DOHH2 (cell line): ENCODE data around the gene JAG2.

Experiments
- H3F3A ChIP-seq: fragments of 200-600 bp; sonication (generic), shearing (Covaris generic); 2 replicates; pipeline ENCODE4 v1.6.0; 2016; ENCODE audit warnings: antibody characterized with exemption, mild to moderate bottlenecking; ENCODE audit not compliant: control insufficient read depth, insufficient read depth
- H3K27ac ChIP-seq: fragments of 200-600 bp; sonication (generic); 2 replicates; pipeline ENCODE4 v1.5.1; 2014; ENCODE audit warnings: low read depth, mild to moderate bottlenecking, low read length, moderate library complexity
- H3K27me3 ChIP-seq: fragments of 200-600 bp; sonication (generic); 2 replicates; pipeline ENCODE4 v1.6.1; 2014; ENCODE audit warnings: mild to moderate bottlenecking, low read length, mixed read lengths; ENCODE audit not compliant: control insufficient read depth
- H3K36me3 ChIP-seq: fragments of 200-600 bp; sonication (generic); 2 replicates; pipeline ENCODE4 v1.6.1; 2014; ENCODE audit warnings: mild to moderate bottlenecking, low read length, moderate library complexity, mixed read lengths; ENCODE audit not compliant: control insufficient read depth
- H3K4me1 ChIP-seq: fragments of 200-600 bp; sonication (generic); 2 replicates; pipeline ENCODE4 v1.6.1; 2014; ENCODE audit warnings: mild to moderate bottlenecking, low read length, mixed read lengths; ENCODE audit not compliant: control insufficient read depth
- H3K4me2 ChIP-seq: fragments of 200-600 bp; sonication (generic); 2 replicates; pipeline ENCODE4 v1.6.0; 2014; ENCODE audit warnings: mild to moderate bottlenecking, low read length, moderate library complexity
- H3K4me3 ChIP-seq: fragments of 200-600 bp; sonication (generic); 2 replicates; pipeline ENCODE4 v1.5.1; 2014; ENCODE audit warnings: mild to moderate bottlenecking, low read length, mixed read lengths
- H3K79me2 ChIP-seq: fragments of 200-600 bp; sonication (generic); 2 replicates; pipeline ENCODE4 v1.6.1; 2014; ENCODE audit warnings: mild to moderate bottlenecking, low read length, mixed read lengths; ENCODE audit not compliant: control insufficient read depth
- H3K9me2 ChIP-seq: fragments of 200-600 bp; sonication (generic); replicated peaks from 2 replicates; pipeline ENCODE4 v1.6.1; 2014; ENCODE audit warnings: mild to moderate bottlenecking, low read length, mixed read lengths; ENCODE audit not compliant: control insufficient read depth
- H3K9me3 ChIP-seq: fragments of 200-600 bp; sonication (generic); 2 replicates; pipeline ENCODE4 v1.6.1; 2014; ENCODE audit warnings: antibody characterized with exemption, low read length, mixed read lengths; ENCODE audit not compliant: control insufficient read depth, insufficient read depth
- H4K20me1 ChIP-seq: fragments of 200-600 bp; sonication (generic); 2 replicates; pipeline ENCODE4 v1.6.0; 2014; ENCODE audit warnings: low read depth, mild to moderate bottlenecking, antibody characterized with exemption, low read length, moderate library complexity; ENCODE audit not compliant: control insufficient read depth, insufficient read depth
- CTCF ChIP-seq: fragments of 200-600 bp; sonication (generic); IDR thresholded peaks from one replicate; pipeline ENCODE4 v1.5.1; 2014; ENCODE audit warnings: antibody characterized with exemption, mild to moderate bottlenecking, low read depth, low read length; ENCODE audit not compliant: poor library complexity, severe bottlenecking
- EZH2phosphoT487 ChIP-seq: fragments of 200-600 bp; sonication (generic); IDR thresholded peaks from 2 replicates; pipeline ENCODE4 v1.6.1; 2017; ENCODE audit warnings: borderline replicate concordance, mild to moderate bottlenecking, antibody characterized with exemption, low read length, moderate library complexity, mixed read lengths

The JAG2 gene

DNA sequence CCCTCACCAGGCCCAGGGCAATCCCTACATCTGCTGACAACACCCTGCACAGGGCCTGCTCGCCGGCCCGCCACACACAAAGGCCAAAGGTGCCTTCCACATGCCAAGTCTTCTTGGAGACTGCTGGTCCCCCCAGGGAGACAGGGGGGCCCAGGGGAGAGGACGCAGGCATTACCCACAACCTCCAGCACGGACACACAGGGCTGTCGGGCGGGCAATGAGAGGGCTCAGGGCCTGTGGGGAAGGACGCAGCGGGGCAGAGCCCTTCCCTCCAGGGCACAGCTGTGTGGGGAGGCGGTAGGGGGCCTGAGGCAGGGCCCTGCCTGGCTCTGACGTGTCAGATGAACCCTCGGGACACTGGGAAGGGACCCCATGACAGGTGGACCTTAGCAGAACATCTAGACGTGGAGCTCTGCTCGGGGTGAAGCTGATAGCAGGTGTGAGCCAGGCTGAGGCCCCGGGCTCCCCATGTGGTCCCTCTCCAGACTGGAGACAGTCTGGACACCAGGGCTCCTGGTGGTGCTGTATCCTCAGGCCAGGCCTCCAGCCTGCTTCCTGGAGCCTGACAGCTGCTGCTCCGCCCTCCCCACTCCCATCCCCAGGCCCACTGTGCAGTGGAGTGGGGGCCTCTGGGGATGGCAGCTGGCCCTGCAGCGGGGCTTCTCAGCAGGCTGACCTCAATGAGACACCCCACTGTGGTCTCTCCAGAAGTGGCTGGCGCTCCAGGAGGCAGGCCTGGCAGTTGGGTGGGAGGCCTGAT is 44.1 kb upstream of the JAG2 start:
- H3K79me2 ChIP-seq: no peaks in the 10 kb centered on the region
- H3K27me3 ChIP-seq: no peaks in the 10 kb centered on the region
- no peaks in the 10 kb centered on the region for H4K20me1 ChIP-seq
- TF ChIP-seq CTCF (no peak), EZH2phosphoT487 (no peak)
- no peaks in the 10 kb centered on the region; the same call in 1 of the 2 replicates for H3K9me3 ChIP-seq
- H3K4me2 ChIP-seq: no peak overlapping the region
- no peak overlapping the region for H3K27ac ChIP-seq
- no peaks in the 10 kb centered on the region; the same call in 1 of the 2 replicates for H3K36me3 ChIP-seq
- no peaks in the 10 kb centered on the region for H3K9me2 ChIP-seq
- H3F3A ChIP-seq: no peaks in the 10 kb centered on the region; the same call in 1 of the 2 replicates
- H3K4me3 ChIP-seq: no peak overlapping the region
- no peaks in the 10 kb centered on the region for H3K4me1 ChIP-seq

DNA sequence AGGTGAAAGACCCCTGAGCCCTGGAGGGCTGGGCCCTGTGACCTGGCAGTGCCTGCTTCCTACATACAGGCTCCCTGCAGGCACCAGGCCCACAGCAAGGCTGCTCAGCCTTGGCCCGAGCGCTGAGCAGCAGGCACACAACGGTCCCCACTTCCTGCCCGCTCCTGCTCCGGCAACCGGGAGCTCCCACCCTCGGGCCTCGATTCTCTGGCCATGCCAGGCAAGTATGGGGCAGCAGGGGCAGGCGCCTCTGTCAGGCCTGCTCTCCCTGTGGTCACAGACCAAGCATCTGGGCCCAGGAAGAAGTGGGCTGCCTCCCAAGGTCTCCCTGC is 43.1 kb upstream of the JAG2 start:
- no peak overlapping the region for H3K4me3 ChIP-seq
- no peaks in the 10 kb centered on the region for H3K36me3 ChIP-seq
- H3K27me3 ChIP-seq: no peaks in the 10 kb centered on the region
- no peaks in the 10 kb centered on the region for H3K4me1 ChIP-seq
- TF ChIP-seq CTCF (no peak), EZH2phosphoT487 (no peak)
- no peaks in the 10 kb centered on the region for H3K79me2 ChIP-seq
- no peaks in the 10 kb centered on the region for H3K9me2 ChIP-seq
- no peak overlapping the region for H3K4me2 ChIP-seq
- no peaks in the 10 kb centered on the region; the same call in 1 of the 2 replicates for H3K9me3 ChIP-seq
- H4K20me1 ChIP-seq: no peaks in the 10 kb centered on the region
- H3K27ac ChIP-seq: no peak overlapping the region
- no peaks in the 10 kb centered on the region; the same call in 1 of the 2 replicates for H3F3A ChIP-seq

DNA sequence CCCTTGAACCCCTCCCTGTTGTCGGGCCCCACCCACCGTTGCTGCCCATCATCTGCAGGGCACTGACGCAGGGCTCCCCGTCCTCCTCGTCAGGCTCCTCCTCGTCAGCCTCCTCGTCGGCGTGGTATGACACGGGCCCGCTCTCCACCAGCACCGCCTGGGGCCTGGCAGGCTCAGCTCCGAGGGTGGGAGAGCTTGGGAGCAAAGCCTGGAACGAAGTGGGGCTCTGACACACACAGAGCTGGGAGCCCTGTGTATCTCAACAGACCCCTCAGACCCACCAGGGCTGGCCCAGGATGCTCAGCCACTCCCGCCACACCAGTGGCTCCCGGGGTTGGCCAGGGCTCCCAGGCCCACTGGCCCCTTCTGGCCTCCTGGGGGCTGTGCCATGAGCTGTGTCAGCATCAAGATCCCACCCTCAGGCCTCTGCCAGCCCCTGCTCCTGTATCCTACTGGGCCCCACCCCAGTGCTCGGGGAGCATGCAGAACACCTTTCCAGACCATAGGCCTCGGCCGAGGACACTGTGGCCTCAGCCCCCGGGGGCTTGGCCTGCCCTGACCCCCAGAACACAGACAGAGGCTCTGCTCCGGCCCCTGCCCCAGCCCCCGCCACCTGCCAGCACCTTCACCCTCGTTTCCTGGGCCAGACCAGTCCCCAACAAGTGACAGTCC is 42.6 kb upstream of the JAG2 start:
- H3K4me2 ChIP-seq: no peak overlapping the region
- TF ChIP-seq EZH2phosphoT487: no peak
- TF ChIP-seq CTCF: no peak
- H3K27me3 ChIP-seq: no peaks in the 10 kb centered on the region
- no peaks in the 10 kb centered on the region for H4K20me1 ChIP-seq
- H3K36me3 ChIP-seq: no peaks in the 10 kb centered on the region
- H3K9me2 ChIP-seq: no peaks in the 10 kb centered on the region
- no peaks in the 10 kb centered on the region; the same call in 1 of the 2 replicates for H3K9me3 ChIP-seq
- no peaks in the 10 kb centered on the region; the same call in 1 of the 2 replicates for H3F3A ChIP-seq
- H3K79me2 ChIP-seq: no peaks in the 10 kb centered on the region
- H3K27ac ChIP-seq: no peak overlapping the region
- H3K4me3 ChIP-seq: no peak overlapping the region
- H3K4me1 ChIP-seq: no peaks in the 10 kb centered on the region
